HepG2 (cell line): Measurements from ENCODE around the gene HIVEP2. TPM values are rescaled to one million over a fixed set of nuclear protein-coding genes. Genes with fewer than 3 reads are reported as not detected.

Experiments
- DPF2 ChIP-seq: sonication (generic); formaldehyde crosslinking; IDR thresholded peaks from 2 replicates; pipeline ENCODE4 v1.4.0; 2020; ENCODE audit warnings: mild to moderate bottlenecking, low read depth, missing genetic modification reagents, borderline replicate concordance
- DR1 ChIP-seq: sonication (generic); formaldehyde crosslinking; IDR thresholded peaks from 2 replicates; pipeline ENCODE4 v1.8.0; 2021; ENCODE audit warnings: mild to moderate bottlenecking, missing genetic modification reagents, inconsistent platforms
- ELF3 ChIP-seq: IDR thresholded peaks from 2 replicates; pipeline ENCODE4 v1.6.1; 2016; ENCODE audit warnings: missing genetic modification reagents, missing compliant biosample characterization
- FOSL2 ChIP-seq: sonication (generic); formaldehyde crosslinking; IDR thresholded peaks from 2 replicates; pipeline ENCODE4 v1.4.0; 2020; ENCODE audit warnings: missing genetic modification reagents
- FUBP1 ChIP-seq: sonication (generic); formaldehyde crosslinking; IDR thresholded peaks from 2 replicates; pipeline ENCODE4 v1.5.1; 2020; ENCODE audit warnings: missing genetic modification reagents, mild to moderate bottlenecking, borderline replicate concordance
- HNRNPH1 ChIP-seq: fragments of 200-400 bp; formaldehyde crosslinking; optimal IDR thresholded peaks from 2 replicates; pipeline ENCODE3; 2017; ENCODE audit warnings: mild to moderate bottlenecking, low read depth, low read length
- KIAA2018 ChIP-seq: sonication (generic); formaldehyde crosslinking; IDR thresholded peaks from 2 replicates; pipeline ENCODE4 v1.5.0; 2020; ENCODE audit warnings: mild to moderate bottlenecking, missing genetic modification reagents, borderline replicate concordance
- PBX2 ChIP-seq: IDR thresholded peaks from 2 replicates; pipeline ENCODE4 v1.6.1; 2016; ENCODE audit warnings: control low read depth
- TCF7L2 ChIP-seq: IDR thresholded peaks from 2 replicates; pipeline ENCODE4 v1.6.1; 2011; ENCODE audit warnings: mild to moderate bottlenecking, low read depth, low read length, moderate library complexity
- TEAD2 ChIP-seq: sonication (generic); formaldehyde crosslinking; IDR thresholded peaks from 2 replicates; pipeline ENCODE4 v1.9.0; 2021; ENCODE audit warnings: missing genetic modification reagents
- ZNF138 ChIP-seq: sonication (generic); formaldehyde crosslinking; IDR thresholded peaks from 2 replicates; pipeline ENCODE4 v1.5.0; 2020; ENCODE audit warnings: mild to moderate bottlenecking, low read depth, missing genetic modification reagents
- ZNF260 ChIP-seq: sonication (generic); formaldehyde crosslinking; IDR thresholded peaks from 2 replicates; pipeline ENCODE4 v1.4.0; 2020; ENCODE audit warnings: missing genetic modification reagents, low read depth, mild to moderate bottlenecking, borderline replicate concordance
- ZNF761 ChIP-seq: sonication (generic); formaldehyde crosslinking; conservative IDR thresholded peaks from 2 replicates; pipeline ENCODE4 v1.4.0; 2020; ENCODE audit warnings: mild to moderate bottlenecking, missing genetic modification reagents
- polyA plus RNA-seq, 8 experiments: library from polyadenylated mRNA; depleted of rRNA in 3 of 8; stranded (reverse) in 7 of 8; unstranded in 1 of 8; fragments of >200 nt; fragmentation: Illumina TruSeq in 4 of 8; extraction: Trizol in 4 of 8; gene quantifications; 2 replicates each; pipeline versions ENCODE4 v1.2.1 to v1.2.3, GENCODE V29; 2011 to 2016; ENCODE audit warnings: low read depth in 4 of 8, missing spikeins in 1 of 8, mixed read lengths in 1 of 8; ENCODE audit not compliant: insufficient read depth in 1 of 8
- total RNA-seq, 5 experiments: library from RNA; depleted of rRNA; stranded (reverse); fragments of >200 nt; fragmentation: Illumina TruSeq; extraction: Trizol; gene quantifications; 2 replicates each; pipeline ENCODE4 v1.2.3, GENCODE V29; 2016; ENCODE audit warnings: low read depth in 1 of 5
- TF ChIP-seq, protein P1 (sequence below): sonication (generic); formaldehyde crosslinking; IDR thresholded peaks from 2 replicates; pipeline ENCODE4 v1.8.0; 2022; ENCODE audit warnings: mild to moderate bottlenecking, missing genetic modification reagents, moderate library complexity
- TF ChIP-seq, protein P2 (sequence below): sonication (generic); formaldehyde crosslinking; IDR thresholded peaks from 2 replicates; pipeline ENCODE4 v1.4.0; 2020; ENCODE audit warnings: missing genetic modification reagents

The HIVEP2 gene
- total and polyA plus RNA-seq, 2 of the 13 experiments (the other 11 are each of a cell fraction or from before 2014, with no cell fraction given) = 3.4 to 12.9 TPM

DNA sequence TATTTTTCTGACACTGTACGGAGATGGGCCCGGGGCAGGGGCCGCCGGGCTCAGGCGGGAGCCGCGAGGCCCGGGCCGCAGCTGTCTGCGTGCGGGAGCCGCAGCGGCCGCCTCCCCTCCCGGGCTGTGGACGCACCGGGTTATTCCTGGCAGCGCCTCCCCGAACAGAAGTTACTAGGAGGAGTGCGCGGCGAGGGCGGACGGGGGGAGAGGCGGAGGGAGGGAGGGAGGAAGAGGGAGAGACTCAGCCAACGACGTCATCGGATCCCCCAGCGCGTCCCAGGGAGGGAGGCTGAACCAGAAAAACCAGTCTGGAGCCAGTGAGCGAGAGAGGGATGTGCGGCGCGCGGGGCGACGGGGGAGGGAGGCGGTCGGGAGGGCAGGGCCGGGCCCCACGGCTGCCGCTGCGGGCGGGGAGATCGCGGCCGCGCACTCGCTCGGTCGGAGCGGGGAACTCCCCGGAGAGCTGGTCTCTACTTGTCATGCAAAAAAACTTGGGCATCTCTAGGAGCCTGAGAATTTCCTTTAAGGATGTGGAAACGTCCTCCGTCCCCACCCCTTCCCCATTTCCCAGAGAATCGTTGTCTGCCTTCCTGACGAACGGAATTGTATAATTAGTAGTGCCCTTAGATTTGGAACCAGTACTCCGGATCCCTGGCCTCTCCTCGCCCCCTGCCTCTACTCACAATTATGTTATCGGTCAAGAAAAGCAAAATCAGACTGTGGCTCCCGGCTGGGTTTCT, 1.4 kb upstream of the HIVEP2 start (continued):
- TF ChIP-seq, protein P1, sequence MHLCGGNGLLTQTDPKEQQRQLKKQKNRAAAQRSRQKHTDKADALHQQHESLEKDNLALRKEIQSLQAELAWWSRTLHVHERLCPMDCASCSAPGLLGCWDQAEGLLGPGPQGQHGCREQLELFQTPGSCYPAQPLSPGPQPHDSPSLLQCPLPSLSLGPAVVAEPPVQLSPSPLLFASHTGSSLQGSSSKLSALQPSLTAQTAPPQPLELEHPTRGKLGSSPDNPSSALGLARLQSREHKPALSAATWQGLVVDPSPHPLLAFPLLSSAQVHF (CRISPR knock-in tag) = no peak
- TF ChIP-seq TEAD2 (CRISPR knock-in tag) = no peak
- TF ChIP-seq ZNF761 (CRISPR knock-in tag) = no peak
- TF ChIP-seq DR1 = no peak
- no peak for TF ChIP-seq DPF2 (CRISPR knock-in tag)
- no peak for TF ChIP-seq HNRNPH1
- peak; percentile 11; the same call in 1 of the 2 replicates for TF ChIP-seq ZNF138 (CRISPR knock-in tag)
- no peak for TF ChIP-seq ZNF260 (CRISPR knock-in tag)
- no peak for TF ChIP-seq PBX2
- TF ChIP-seq, protein P2, sequence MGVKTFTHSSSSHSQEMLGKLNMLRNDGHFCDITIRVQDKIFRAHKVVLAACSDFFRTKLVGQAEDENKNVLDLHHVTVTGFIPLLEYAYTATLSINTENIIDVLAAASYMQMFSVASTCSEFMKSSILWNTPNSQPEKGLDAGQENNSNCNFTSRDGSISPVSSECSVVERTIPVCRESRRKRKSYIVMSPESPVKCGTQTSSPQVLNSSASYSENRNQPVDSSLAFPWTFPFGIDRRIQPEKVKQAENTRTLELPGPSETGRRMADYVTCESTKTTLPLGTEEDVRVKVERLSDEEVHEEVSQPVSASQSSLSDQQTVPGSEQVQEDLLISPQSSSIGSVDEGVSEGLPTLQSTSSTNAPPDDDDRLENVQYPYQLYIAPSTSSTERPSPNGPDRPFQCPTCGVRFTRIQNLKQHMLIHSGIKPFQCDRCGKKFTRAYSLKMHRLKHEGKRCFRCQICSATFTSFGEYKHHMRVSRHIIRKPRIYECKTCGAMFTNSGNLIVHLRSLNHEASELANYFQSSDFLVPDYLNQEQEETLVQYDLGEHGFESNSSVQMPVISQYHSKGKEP (CRISPR knock-in tag) = no peak
- peak; percentile 60; the same call in 1 of the 2 replicates for TF ChIP-seq FOSL2 (CRISPR knock-in tag)
- TF ChIP-seq KIAA2018 = no peak
- no peak for TF ChIP-seq FUBP1 (CRISPR knock-in tag)
- peak; percentile 61 for TF ChIP-seq ELF3
- TF ChIP-seq TCF7L2 = no peak
